Nephron progenitor cell (in vitro differentiated cells): ENCODE measurements around the gene XPO4.
A peak's percentile ranks its signal among the peaks of the same experiment; 100 is the strongest.
"Not testable (repeated sequence)": the region's sequence is repeated elsewhere in the genome, so short reads cannot be mapped to it uniquely, and the experiment has no call there.

Source experiments
- DNase-seq: peaks from one replicate; pipeline ENCODE4 v3.0.0; 2021
- H3K27ac Mint-ChIP-seq: 2 replicates; pipeline ENCODE4 v1.8.0; 2021; ENCODE audit warnings: mild to moderate bottlenecking, moderate library complexity, mixed read lengths
- H3K27me3 Mint-ChIP-seq: 2 replicates; pipeline ENCODE4 v1.8.0; 2021; ENCODE audit warnings: mild to moderate bottlenecking, low read depth, mixed read lengths; ENCODE audit not compliant: poor library complexity
- H3K36me3 Mint-ChIP-seq: 2 replicates; pipeline ENCODE4 v1.8.0; 2021; ENCODE audit warnings: low read depth, mixed read lengths
- H3K4me1 Mint-ChIP-seq: 2 replicates; pipeline ENCODE4 v1.8.0; 2021; ENCODE audit warnings: mixed read lengths
- H3K4me3 Mint-ChIP-seq: 2 replicates; pipeline ENCODE4 v1.8.0; 2021; ENCODE audit warnings: mild to moderate bottlenecking, moderate library complexity, mixed read lengths
- H3K9me3 Mint-ChIP-seq: 2 replicates; pipeline ENCODE4 v1.8.0; 2021; ENCODE audit warnings: mild to moderate bottlenecking, moderate library complexity, mixed read lengths
- TF ChIP-seq, protein P1 (sequence below): fragments of 200-600 bp; sonication (generic); IDR thresholded peaks from 2 replicates; pipeline ENCODE4 v1.5.0; 2021; ENCODE audit warnings: antibody characterized with exemption

The XPO4 gene

GRCh38 chr13:20877902-20878301, 24.6 kb downstream of the XPO4 start:
- TF ChIP-seq, protein P1, sequence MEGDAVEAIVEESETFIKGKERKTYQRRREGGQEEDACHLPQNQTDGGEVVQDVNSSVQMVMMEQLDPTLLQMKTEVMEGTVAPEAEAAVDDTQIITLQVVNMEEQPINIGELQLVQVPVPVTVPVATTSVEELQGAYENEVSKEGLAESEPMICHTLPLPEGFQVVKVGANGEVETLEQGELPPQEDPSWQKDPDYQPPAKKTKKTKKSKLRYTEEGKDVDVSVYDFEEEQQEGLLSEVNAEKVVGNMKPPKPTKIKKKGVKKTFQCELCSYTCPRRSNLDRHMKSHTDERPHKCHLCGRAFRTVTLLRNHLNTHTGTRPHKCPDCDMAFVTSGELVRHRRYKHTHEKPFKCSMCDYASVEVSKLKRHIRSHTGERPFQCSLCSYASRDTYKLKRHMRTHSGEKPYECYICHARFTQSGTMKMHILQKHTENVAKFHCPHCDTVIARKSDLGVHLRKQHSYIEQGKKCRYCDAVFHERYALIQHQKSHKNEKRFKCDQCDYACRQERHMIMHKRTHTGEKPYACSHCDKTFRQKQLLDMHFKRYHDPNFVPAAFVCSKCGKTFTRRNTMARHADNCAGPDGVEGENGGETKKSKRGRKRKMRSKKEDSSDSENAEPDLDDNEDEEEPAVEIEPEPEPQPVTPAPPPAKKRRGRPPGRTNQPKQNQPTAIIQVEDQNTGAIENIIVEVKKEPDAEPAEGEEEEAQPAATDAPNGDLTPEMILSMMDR = no peak
- no peak overlapping the region for H3K27ac Mint-ChIP-seq
- H3K36me3 Mint-ChIP-seq = peaks cover 60% of the 10 kb centered on the region
- H3K4me1 Mint-ChIP-seq = peaks cover 37% of the 10 kb centered on the region
- peaks cover 4% of the 10 kb centered on the region for H3K27me3 Mint-ChIP-seq
- no peak for DNase-seq
- peaks cover 27% of the 10 kb centered on the region for H3K9me3 Mint-ChIP-seq
- no peak overlapping the region for H3K4me3 Mint-ChIP-seq

DNA sequence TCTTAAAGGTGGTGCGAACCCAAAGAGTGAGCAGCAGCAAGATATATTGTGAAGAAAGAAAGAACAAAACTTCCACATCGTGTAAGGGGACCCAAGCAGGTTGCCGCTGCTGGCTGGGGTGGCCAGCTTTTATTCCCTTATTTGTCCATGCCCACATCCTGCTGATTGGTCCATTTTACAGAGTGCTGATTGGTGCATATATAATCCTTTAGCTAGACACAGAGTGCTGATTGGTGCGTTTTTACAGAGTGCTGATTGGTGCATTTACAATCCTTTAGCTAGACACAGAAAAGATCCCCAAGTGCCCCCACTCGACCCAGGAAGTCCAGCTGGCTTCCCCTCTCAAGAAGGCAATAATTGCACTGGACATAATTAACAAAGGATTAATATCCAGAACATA, 25.7 kb downstream of the XPO4 start:
- DNase-seq, H3K27ac Mint-ChIP-seq, H3K4me3 Mint-ChIP-seq, H3K27me3 Mint-ChIP-seq: not testable (repeated sequence)
- peaks cover 55% of the 10 kb centered on the region for H3K36me3 Mint-ChIP-seq
- peaks cover 27% of the 10 kb centered on the region for H3K9me3 Mint-ChIP-seq
- H3K4me1 Mint-ChIP-seq = peaks cover 35% of the 10 kb centered on the region

GRCh38 chr13:20874439-20874838, 28.1 kb downstream of the XPO4 start:
- not testable (repeated sequence) for H3K27ac Mint-ChIP-seq, H3K27me3 Mint-ChIP-seq, H3K4me3 Mint-ChIP-seq, DNase-seq
- Mint-ChIP-seq H3K9me3 (peaks cover 19% of the 10 kb centered on the region), H3K4me1 (peaks cover 23% of the 10 kb centered on the region), H3K36me3 (peaks cover 40% of the 10 kb centered on the region)

- TF ChIP-seq, protein P1 = no peak
Observed at GRCh38 chr13:20873348-20873747, 29.2 kb downstream of the XPO4 start.

DNA sequence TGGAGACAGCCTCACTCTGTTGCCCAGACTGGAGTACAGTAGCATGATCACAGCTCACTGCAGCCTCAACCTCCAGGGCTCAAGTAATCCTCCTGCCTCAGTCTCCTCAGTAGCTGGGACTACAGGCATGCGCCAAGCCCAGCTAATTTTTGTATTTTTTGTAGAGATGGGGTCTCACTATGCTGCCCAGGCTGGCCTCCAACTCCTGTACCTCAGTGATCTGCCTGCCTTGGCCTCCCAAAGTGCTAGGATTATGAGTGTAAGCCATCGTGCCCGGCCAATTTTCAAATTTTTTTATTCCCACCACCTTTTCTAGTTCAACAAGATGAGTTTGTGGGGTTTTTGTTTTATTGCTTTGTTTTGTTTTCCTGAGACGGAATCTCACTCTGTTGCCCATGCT, 31.7 kb downstream of the XPO4 start:
- H3K4me1 Mint-ChIP-seq = peaks cover 17% of the 10 kb centered on the region
- H3K27ac Mint-ChIP-seq = peak overlapping the region; percentile 37
- peaks cover 4% of the 10 kb centered on the region for H3K27me3 Mint-ChIP-seq
- H3K9me3 Mint-ChIP-seq = peaks cover 5% of the 10 kb centered on the region
- DNase-seq = no peak
- H3K36me3 Mint-ChIP-seq = peaks cover 7% of the 10 kb centered on the region
- H3K4me3 Mint-ChIP-seq = no peak overlapping the region
- TF ChIP-seq, protein P1 = no peak

More at GRCh38 chr13:20873348-20873747, 29.2 kb downstream of the XPO4 start:
- H3K9me3 Mint-ChIP-seq = peaks cover 14% of the 10 kb centered on the region
- H3K27me3 Mint-ChIP-seq = peaks cover 4% of the 10 kb centered on the region
- H3K27ac Mint-ChIP-seq = peak overlapping the region; percentile 96
- peaks cover 29% of the 10 kb centered on the region for H3K36me3 Mint-ChIP-seq
- no peak for DNase-seq
- H3K4me1 Mint-ChIP-seq = peaks cover 17% of the 10 kb centered on the region
- H3K4me3 Mint-ChIP-seq = no peak overlapping the region

- Mint-ChIP-seq H3K4me1 (peaks cover 17% of the 10 kb centered on the region), H3K36me3 (no peaks in the 10 kb centered on the region), H3K4me3 (no peak overlapping the region), H3K27ac (no peak overlapping the region), H3K9me3 (no peaks in the 10 kb centered on the region), H3K27me3 (peaks cover 2% of the 10 kb centered on the region)
- DNase-seq = no peak
- TF ChIP-seq, protein P1 = no peak
Observed at GRCh38 chr13:20869540-20869939, 33.0 kb downstream of the XPO4 start.

DNA sequence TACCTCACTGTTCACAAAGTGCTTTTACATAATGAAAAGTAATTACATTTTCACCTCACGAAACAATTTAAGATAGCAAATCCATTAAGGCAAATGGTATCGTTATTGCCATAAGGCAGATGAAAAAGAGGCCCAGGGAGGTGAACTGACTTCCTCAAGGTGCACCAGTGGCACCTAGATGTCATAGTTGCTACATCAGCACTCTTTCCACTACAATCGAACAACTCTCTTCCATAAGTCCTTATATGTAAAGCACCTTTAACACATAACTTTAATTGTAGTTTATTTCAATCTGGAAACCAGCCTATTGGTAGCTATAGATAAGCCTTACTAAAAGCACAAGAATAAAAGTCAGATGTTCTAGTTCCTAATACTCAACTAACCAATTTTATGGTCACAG, 35.1 kb downstream of the XPO4 start:
- no peak for DNase-seq
- peaks cover 3% of the 10 kb centered on the region for H3K36me3 Mint-ChIP-seq
- H3K4me1 Mint-ChIP-seq = peaks cover 5% of the 10 kb centered on the region
- no peak overlapping the region for H3K4me3 Mint-ChIP-seq
- H3K27me3 Mint-ChIP-seq = no peaks in the 10 kb centered on the region
- H3K27ac Mint-ChIP-seq = no peak overlapping the region
- TF ChIP-seq, protein P1 = no peak
- H3K9me3 Mint-ChIP-seq = no peaks in the 10 kb centered on the region

GRCh38 chr13:20861666-20862065, 40.9 kb downstream of the XPO4 start:
- not testable (repeated sequence) for H3K4me1 Mint-ChIP-seq, H3K27me3 Mint-ChIP-seq, H3K27ac Mint-ChIP-seq, H3K4me3 Mint-ChIP-seq, DNase-seq, H3K9me3 Mint-ChIP-seq
- peaks cover 29% of the 10 kb centered on the region for H3K36me3 Mint-ChIP-seq
